Endothelial cell of umbilical vein (primary cell): ENCODE measurements around the gene DPY30. TPM values are rescaled to one million over a fixed set of nuclear protein-coding genes. Genes with fewer than 3 reads are reported as not detected.

Experiments used
- BruUV-seq: library from RNA; stranded (reverse); fragments of 400-500 nt; replicated peaks from 2 replicates; lab custom pipeline; 2021; lab: Mats Ljungman, UMichigan
- CTCF ChIA-PET: fragments of 300-600, 350-600 bp; sonication (Branson Sonifier 250); formaldehyde crosslinking; loops from one replicate; lab custom pipeline; 2021; ENCODE audit warnings: antibody characterized with exemption, inconsistent platforms; lab: Charles Lee
- POLR2A ChIA-PET: fragments of 300-600, 350-600 bp; sonication (Branson Sonifier 250); formaldehyde crosslinking; loops from one replicate; lab custom pipeline; 2021; ENCODE audit warnings: antibody characterized with exemption, inconsistent platforms; lab: Charles Lee
- DNase-seq: peaks from one replicate; pipeline ENCODE4 v3.0.0-alpha.2; 2011; ENCODE audit warnings: low read depth, low spot score
- FAIRE-seq: peaks from 2 replicates; lab custom pipeline; 2011; peaks lifted over from hg19 to GRCh38; lab: Jason Lieb, UNC
- H2AFZ ChIP-seq: 2 replicates; pipeline ENCODE4 v1.6.0; 2012; ENCODE audit warnings: low read depth, low read length, control low read depth, inconsistent platforms
- H3K27ac ChIP-seq: 2 replicates; pipeline ENCODE4 v1.5.1; 2011; ENCODE audit warnings: low read depth, mild to moderate bottlenecking, control low read depth, low read length, moderate library complexity; ENCODE audit not compliant: insufficient read depth
- H3K27me3 ChIP-seq, 2 experiments: 2 replicates each; pipeline versions ENCODE4 v1.6.0 to v1.6.1; 2011; ENCODE audit warnings: low read length in 2 of 2, mixed read lengths in 1 of 2; ENCODE audit not compliant: control insufficient read depth in 2 of 2, insufficient read depth in 2 of 2
- H3K36me3 ChIP-seq, 2 experiments: 2 replicates in 1 of 2; 3 replicates in 1 of 2; pipeline ENCODE4 v1.5.1; 2011; ENCODE audit warnings: low read length in 2 of 2, mild to moderate bottlenecking in 1 of 2, moderate library complexity in 1 of 2; ENCODE audit not compliant: control insufficient read depth in 2 of 2, insufficient read depth in 2 of 2; ENCODE audit errors: extremely low read depth in 1 of 2
- H3K4me1 ChIP-seq: 3 replicates; pipeline ENCODE4 v1.5.1; 2011; ENCODE audit warnings: mild to moderate bottlenecking, low read length; ENCODE audit not compliant: control insufficient read depth, insufficient read depth; ENCODE audit errors: extremely low read depth
- H3K4me2 ChIP-seq: 2 replicates; pipeline ENCODE4 v1.6.1; 2011; ENCODE audit warnings: low read length, control low read depth, mixed read lengths; ENCODE audit not compliant: insufficient read depth
- H3K4me3 ChIP-seq, 3 experiments: fragments of 200-600 bp in 1 of 3; sonication (generic), shearing (Covaris generic) in 1 of 3; replicated peaks in 1 of 3; 2 replicates each; pipeline ENCODE4 v1.5.1; 2011 to 2016; ENCODE audit warnings: control low read depth in 3 of 3, low read length in 3 of 3, mild to moderate bottlenecking in 2 of 3, inconsistent platforms in 1 of 3, low read depth in 1 of 3, moderate library complexity in 1 of 3; ENCODE audit not compliant: insufficient read depth in 1 of 3
- H3K79me2 ChIP-seq: 2 replicates; pipeline ENCODE4 v1.6.0; 2012; ENCODE audit warnings: low read length, inconsistent platforms; ENCODE audit not compliant: control insufficient read depth, insufficient read depth
- H3K9ac ChIP-seq: replicated peaks from 2 replicates; pipeline ENCODE3; 2011; ENCODE audit warnings: low read length, control low read depth; ENCODE audit not compliant: insufficient read depth; ENCODE audit errors: extremely low read depth
- H3K9me1 ChIP-seq: replicated peaks from 3 replicates; pipeline ENCODE4 v1.6.0; 2011; ENCODE audit warnings: mild to moderate bottlenecking, low read length; ENCODE audit not compliant: control insufficient read depth, insufficient read depth; ENCODE audit errors: extremely low read depth
- H3K9me3 ChIP-seq: replicated peaks from 2 replicates; pipeline ENCODE4 v1.5.1; 2012; ENCODE audit warnings: low read length, inconsistent platforms; ENCODE audit not compliant: control insufficient read depth, insufficient read depth
- H4K20me1 ChIP-seq: replicated peaks from 2 replicates; pipeline ENCODE3; 2011; ENCODE audit warnings: mild to moderate bottlenecking, low read length; ENCODE audit not compliant: control insufficient read depth, insufficient read depth; ENCODE audit errors: extremely low read depth
- FOS ChIP-seq: IDR thresholded peaks from 2 replicates; pipeline ENCODE4 v1.6.1; 2011; ENCODE audit warnings: mild to moderate bottlenecking, low read length, moderate library complexity, borderline replicate concordance; ENCODE audit not compliant: insufficient read depth
- GATA2 ChIP-seq: IDR thresholded peaks from 2 replicates; pipeline ENCODE4 v1.7.0; 2011; ENCODE audit warnings: low read depth, mild to moderate bottlenecking, moderate library complexity, mixed read lengths, low read length; ENCODE audit not compliant: insufficient read length, insufficient read depth
- JUN ChIP-seq: IDR thresholded peaks from 2 replicates; pipeline ENCODE4 v1.6.1; 2011; ENCODE audit warnings: borderline replicate concordance, low read depth; ENCODE audit not compliant: insufficient read length, insufficient read depth
- POLR2A ChIP-seq: IDR thresholded peaks from 2 replicates; pipeline ENCODE4 v1.6.1; 2012; ENCODE audit warnings: low read depth, mild to moderate bottlenecking, control low read depth, low read length
- POLR2AphosphoS5 ChIP-seq: IDR thresholded peaks from 2 replicates; pipeline ENCODE4 v1.6.1; 2012; ENCODE audit warnings: low read depth, mild to moderate bottlenecking, control low read depth, low read length, moderate library complexity; ENCODE audit not compliant: insufficient read depth
- dilution Hi-C: fragments of 300-500 bp; cut with MboI; formaldehyde crosslinking; loops from one replicate; pipeline ENCODE4 v1.15.0; 2019; ENCODE audit warnings: low sequenced_read_pairs; ENCODE audit not compliant: extremely low pct_ligation_motif_present
- intact Hi-C: fragments of 100-400 bp; cut with micrococcal nuclease; formaldehyde crosslinking; loops from one replicate; pipeline ENCODE4 v1.10.0; 2022
- polyA plus RNA-seq, 4 experiments: library from polyadenylated mRNA; depleted of rRNA in 3 of 4; stranded (reverse) in 3 of 4; unstranded in 1 of 4; fragments of >200 nt; gene quantifications; 2 replicates each; pipeline versions ENCODE4 v1.2.1 to v1.2.3, GENCODE V29; 2011 to 2012; ENCODE audit warnings: missing spikeins in 1 of 4
- total RNA-seq: library from RNA; stranded (reverse); gene quantifications from 2 replicates; pipeline ENCODE4 v1.2.3, GENCODE V29; 2021
- TF ChIP-seq, protein P1 (sequence below), 2 donors: IDR thresholded peaks; 1 replicate in 1 of 2; 2 replicates in 1 of 2; pipeline ENCODE4 v1.5.1; 2011; ENCODE audit warnings: low read length in 2 of 2, mild to moderate bottlenecking in 2 of 2, moderate library complexity in 2 of 2, control low read depth in 1 of 2, inconsistent platforms in 1 of 2, low read depth in 1 of 2; ENCODE audit not compliant: insufficient read depth in 1 of 2; ENCODE audit errors: extremely low read depth in 1 of 2
- TF ChIP-seq, protein P2 (sequence below): IDR thresholded peaks from 2 replicates; pipeline ENCODE4 v1.6.1; 2011; ENCODE audit not compliant: insufficient read depth, insufficient read length

The DPY30 gene
- total and polyA plus RNA-seq, 2 donors (not counting 3 experiments of a cell fraction or from before 2014, with no cell fraction given), result 78.4 to 83.4 TPM

DNA sequence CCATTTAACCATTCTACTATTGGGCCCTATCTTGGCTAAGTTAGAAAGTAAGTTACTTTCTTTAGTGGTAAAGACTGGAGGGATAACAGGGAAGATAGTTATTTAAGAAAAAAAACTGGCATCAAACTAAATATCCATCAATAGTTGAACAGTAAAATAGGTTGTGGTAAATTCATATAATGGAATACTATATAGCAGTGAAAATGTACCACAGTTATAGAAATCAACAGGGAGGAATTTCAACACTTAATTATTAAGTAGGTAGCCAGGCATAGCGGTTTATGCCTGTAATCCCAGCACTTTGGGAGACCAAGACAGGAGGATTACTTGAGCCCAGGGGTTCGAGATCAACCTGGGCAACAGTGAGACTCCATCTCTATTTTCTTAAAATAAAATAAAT is 20.7 kb upstream of the DPY30 start:
- CTCF ChIA-PET, result no interaction called here
- dilution Hi-C loops, result no loop called here
- H4K20me1 ChIP-seq, result no peaks in the 10 kb centered on the region
- H3K4me2 ChIP-seq, result no peak overlapping the region
- peaks cover 8% of the 10 kb centered on the region for H3K79me2 ChIP-seq
- no peak overlapping the region for H3K27ac ChIP-seq
- no peak for DNase-seq
- no peak overlapping the region for H3K9ac ChIP-seq
- H3K9me3 ChIP-seq, result no peaks in the 10 kb centered on the region
- no peaks in the 10 kb centered on the region for H3K27me3 ChIP-seq
- POLR2A ChIA-PET, result no interaction called here
- TF ChIP-seq FOS, result no peak
- no peak for TF ChIP-seq POLR2A
- TF ChIP-seq GATA2, result no peak
- no peak for TF ChIP-seq JUN
- TF ChIP-seq, protein P1, sequence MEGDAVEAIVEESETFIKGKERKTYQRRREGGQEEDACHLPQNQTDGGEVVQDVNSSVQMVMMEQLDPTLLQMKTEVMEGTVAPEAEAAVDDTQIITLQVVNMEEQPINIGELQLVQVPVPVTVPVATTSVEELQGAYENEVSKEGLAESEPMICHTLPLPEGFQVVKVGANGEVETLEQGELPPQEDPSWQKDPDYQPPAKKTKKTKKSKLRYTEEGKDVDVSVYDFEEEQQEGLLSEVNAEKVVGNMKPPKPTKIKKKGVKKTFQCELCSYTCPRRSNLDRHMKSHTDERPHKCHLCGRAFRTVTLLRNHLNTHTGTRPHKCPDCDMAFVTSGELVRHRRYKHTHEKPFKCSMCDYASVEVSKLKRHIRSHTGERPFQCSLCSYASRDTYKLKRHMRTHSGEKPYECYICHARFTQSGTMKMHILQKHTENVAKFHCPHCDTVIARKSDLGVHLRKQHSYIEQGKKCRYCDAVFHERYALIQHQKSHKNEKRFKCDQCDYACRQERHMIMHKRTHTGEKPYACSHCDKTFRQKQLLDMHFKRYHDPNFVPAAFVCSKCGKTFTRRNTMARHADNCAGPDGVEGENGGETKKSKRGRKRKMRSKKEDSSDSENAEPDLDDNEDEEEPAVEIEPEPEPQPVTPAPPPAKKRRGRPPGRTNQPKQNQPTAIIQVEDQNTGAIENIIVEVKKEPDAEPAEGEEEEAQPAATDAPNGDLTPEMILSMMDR (IDR thresholded peaks at IDR 0.05; ENCODE audit: extremely low read depth in 1 of 2, insufficient read depth in 1 of 2, low read depth in 1 of 2, low read length in 2 of 2), result no peak
- TF ChIP-seq, protein P2, sequence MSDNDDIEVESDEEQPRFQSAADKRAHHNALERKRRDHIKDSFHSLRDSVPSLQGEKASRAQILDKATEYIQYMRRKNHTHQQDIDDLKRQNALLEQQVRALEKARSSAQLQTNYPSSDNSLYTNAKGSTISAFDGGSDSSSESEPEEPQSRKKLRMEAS, result no peak
- no peak for TF ChIP-seq POLR2AphosphoS5
- BruUV-seq, result no TSS peak
- no peaks in the 10 kb centered on the region for H3K9me1 ChIP-seq
- intact Hi-C loops, result loop anchor here (5.0 kb wide), 1 partner anchor 217 kb away; the partner anchor contains the start of gene YIPF4
- H3K4me3 ChIP-seq, result no peak overlapping the region
- H3K36me3 ChIP-seq, result no peaks in the 10 kb centered on the region
- H3K4me1 ChIP-seq, result peaks cover 17% of the 10 kb centered on the region
- no peak for FAIRE-seq
- no peak overlapping the region for H2AFZ ChIP-seq
